HepG2 (cell line): ENCODE measurements around the gene ACE. TPM values are rescaled to one million over a fixed set of nuclear protein-coding genes. Genes with fewer than 3 reads are reported as not detected.

Source experiments
- HDAC2 ChIP-seq: sonication (generic); formaldehyde crosslinking; IDR thresholded peaks from 2 replicates; pipeline ENCODE4 v1.4.0; 2020; ENCODE audit warnings: missing genetic modification reagents
- KDM1A ChIP-seq: IDR thresholded peaks from 2 replicates; pipeline ENCODE4 v1.6.1; 2016; ENCODE audit warnings: missing compliant biosample characterization
- MXD4 ChIP-seq: IDR thresholded peaks from 2 replicates; pipeline ENCODE4 v1.6.1; 2016; ENCODE audit warnings: mild to moderate bottlenecking, missing biosample characterization, missing genetic modification reagents
- NPAS2 ChIP-seq: sonication (generic); formaldehyde crosslinking; IDR thresholded peaks from 2 replicates; pipeline ENCODE4 v1.8.0; 2022; ENCODE audit warnings: mild to moderate bottlenecking, missing genetic modification reagents, borderline replicate concordance
- PHF20 ChIP-seq: sonication (generic); formaldehyde crosslinking; IDR thresholded peaks from 2 replicates; pipeline ENCODE4 v1.5.0; 2020; ENCODE audit warnings: mild to moderate bottlenecking, missing genetic modification reagents
- RARA ChIP-seq: IDR thresholded peaks from 2 replicates; pipeline ENCODE4 v1.6.1; 2016; ENCODE audit warnings: missing genetic modification reagents, missing compliant biosample characterization
- RBAK ChIP-seq: sonication (generic); formaldehyde crosslinking; IDR thresholded peaks from 2 replicates; pipeline ENCODE4 v1.5.1; 2020; ENCODE audit warnings: mild to moderate bottlenecking, missing genetic modification reagents
- RFX3 ChIP-seq: IDR thresholded peaks from 2 replicates; pipeline ENCODE4 v1.6.1; 2016; ENCODE audit warnings: missing biosample characterization, missing genetic modification reagents
- TEAD3 ChIP-seq: optimal IDR thresholded peaks from 2 replicates; pipeline ENCODE3; 2016; ENCODE audit warnings: borderline replicate concordance
- THYN1 ChIP-seq: sonication (generic); formaldehyde crosslinking; IDR thresholded peaks from 2 replicates; pipeline ENCODE4 v1.8.1; 2023; ENCODE audit warnings: low read depth, mild to moderate bottlenecking, moderate library complexity, missing genetic modification reagents, borderline replicate concordance
- U2AF1 ChIP-seq: fragments of 200-400 bp; formaldehyde crosslinking; optimal IDR thresholded peaks from 2 replicates; pipeline ENCODE3; 2017; ENCODE audit warnings: mild to moderate bottlenecking, low read depth, low read length
- ZFP36L2 ChIP-seq: sonication (generic); formaldehyde crosslinking; IDR thresholded peaks from 2 replicates; pipeline ENCODE4 v1.4.0; 2020; ENCODE audit warnings: missing genetic modification reagents
- ZNF274 ChIP-seq: sonication (generic); formaldehyde crosslinking; IDR thresholded peaks from 2 replicates; pipeline ENCODE4 v1.5.1; 2020; ENCODE audit warnings: mild to moderate bottlenecking, missing genetic modification reagents
- ZNF30 ChIP-seq: sonication (generic); formaldehyde crosslinking; IDR thresholded peaks from 2 replicates; pipeline ENCODE4 v1.5.0; 2020; ENCODE audit warnings: mild to moderate bottlenecking, missing genetic modification reagents
- ZNF33A ChIP-seq: sonication (generic); formaldehyde crosslinking; IDR thresholded peaks from 2 replicates; pipeline ENCODE4 v1.5.1; 2020; ENCODE audit warnings: missing genetic modification reagents, mild to moderate bottlenecking, moderate library complexity, borderline replicate concordance
- ZNF354B ChIP-seq: sonication (generic); formaldehyde crosslinking; IDR thresholded peaks from 2 replicates; pipeline ENCODE4 v1.8.0; 2022; ENCODE audit warnings: mild to moderate bottlenecking, missing genetic modification reagents
- ZNF644 ChIP-seq: IDR thresholded peaks from 2 replicates; pipeline ENCODE4 v1.6.1; 2016; ENCODE audit warnings: low read depth
- ZNF773 ChIP-seq: sonication (generic); formaldehyde crosslinking; IDR thresholded peaks from 2 replicates; pipeline ENCODE4 v1.4.0; 2020; ENCODE audit warnings: missing genetic modification reagents, borderline replicate concordance
- polyA plus RNA-seq, 8 experiments: library from polyadenylated mRNA; depleted of rRNA in 3 of 8; stranded (reverse) in 7 of 8; unstranded in 1 of 8; fragments of >200 nt; fragmentation: Illumina TruSeq in 4 of 8; extraction: Trizol in 4 of 8; gene quantifications; 2 replicates each; pipeline versions ENCODE4 v1.2.1 to v1.2.3, GENCODE V29; 2011 to 2016; ENCODE audit warnings: low read depth in 4 of 8, missing spikeins in 1 of 8, mixed read lengths in 1 of 8; ENCODE audit not compliant: insufficient read depth in 1 of 8
- total RNA-seq, 5 experiments: library from RNA; depleted of rRNA; stranded (reverse); fragments of >200 nt; fragmentation: Illumina TruSeq; extraction: Trizol; gene quantifications; 2 replicates each; pipeline ENCODE4 v1.2.3, GENCODE V29; 2016; ENCODE audit warnings: low read depth in 1 of 5
- TF ChIP-seq, protein P1 (sequence below): sonication (generic); formaldehyde crosslinking; IDR thresholded peaks from 2 replicates; pipeline ENCODE4 v1.5.0; 2020; ENCODE audit warnings: mild to moderate bottlenecking, missing genetic modification reagents
- TF ChIP-seq, protein P2 (sequence below): sonication (generic); formaldehyde crosslinking; conservative IDR thresholded peaks from 2 replicates; pipeline ENCODE4 v1.4.0; 2020; ENCODE audit warnings: missing genetic modification reagents
- TF ChIP-seq, protein P3 (sequence below): sonication (generic); formaldehyde crosslinking; IDR thresholded peaks from 2 replicates; pipeline ENCODE4 v1.4.0; 2020; ENCODE audit warnings: missing genetic modification reagents

Gene ACE
- total and polyA plus RNA-seq, 2 of the 13 experiments (the other 11 are each of a cell fraction or from before 2014, with no cell fraction given): 0.08 to 0.13 TPM

DNA sequence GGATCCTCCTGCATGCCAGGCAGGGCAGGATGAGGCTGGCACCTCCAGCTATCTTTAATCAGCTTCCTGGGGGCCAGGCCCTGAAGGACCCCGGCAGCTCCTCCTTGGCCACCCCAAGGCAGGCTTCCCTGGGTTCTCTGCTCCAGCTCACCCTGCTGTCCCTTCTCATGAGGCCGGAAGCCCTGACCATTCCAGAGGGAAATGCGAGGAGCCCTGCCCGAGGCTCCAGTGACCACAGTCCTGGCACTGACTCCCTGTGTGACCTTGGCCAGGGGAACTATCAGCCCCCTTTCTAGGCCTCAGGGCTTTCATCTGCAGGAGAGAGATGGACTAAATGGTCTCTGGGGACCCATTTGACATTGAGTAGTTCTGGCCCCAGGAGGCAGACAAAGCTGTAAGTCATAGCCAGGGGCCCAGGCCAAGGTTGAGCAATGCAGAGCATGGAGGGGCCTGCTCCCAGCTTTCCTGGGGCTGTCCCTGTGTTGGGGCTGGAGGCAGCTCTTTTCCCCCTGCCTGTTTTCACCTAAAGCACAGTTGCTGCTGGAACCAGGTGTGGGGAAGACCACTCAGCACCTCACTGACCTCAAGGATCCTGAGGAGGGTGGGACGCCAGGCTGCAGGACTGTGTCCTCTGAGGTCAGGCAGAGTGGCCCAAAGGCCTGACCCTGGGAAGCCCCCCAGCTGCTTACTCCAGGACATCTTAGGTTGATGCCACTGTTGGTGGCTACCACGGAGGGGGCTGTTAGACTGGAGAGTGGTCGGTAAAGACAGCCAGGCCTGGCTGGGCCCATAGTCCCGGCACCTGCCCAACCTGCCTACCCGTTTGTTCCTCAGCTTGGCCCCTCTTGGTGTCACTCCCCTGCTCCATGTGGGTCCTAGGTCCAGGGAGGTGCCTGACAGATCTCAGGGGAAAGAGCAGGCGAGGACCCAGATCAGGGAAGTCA is 54.4 kb downstream of the ACE start (continued):
- TF ChIP-seq, protein P1, sequence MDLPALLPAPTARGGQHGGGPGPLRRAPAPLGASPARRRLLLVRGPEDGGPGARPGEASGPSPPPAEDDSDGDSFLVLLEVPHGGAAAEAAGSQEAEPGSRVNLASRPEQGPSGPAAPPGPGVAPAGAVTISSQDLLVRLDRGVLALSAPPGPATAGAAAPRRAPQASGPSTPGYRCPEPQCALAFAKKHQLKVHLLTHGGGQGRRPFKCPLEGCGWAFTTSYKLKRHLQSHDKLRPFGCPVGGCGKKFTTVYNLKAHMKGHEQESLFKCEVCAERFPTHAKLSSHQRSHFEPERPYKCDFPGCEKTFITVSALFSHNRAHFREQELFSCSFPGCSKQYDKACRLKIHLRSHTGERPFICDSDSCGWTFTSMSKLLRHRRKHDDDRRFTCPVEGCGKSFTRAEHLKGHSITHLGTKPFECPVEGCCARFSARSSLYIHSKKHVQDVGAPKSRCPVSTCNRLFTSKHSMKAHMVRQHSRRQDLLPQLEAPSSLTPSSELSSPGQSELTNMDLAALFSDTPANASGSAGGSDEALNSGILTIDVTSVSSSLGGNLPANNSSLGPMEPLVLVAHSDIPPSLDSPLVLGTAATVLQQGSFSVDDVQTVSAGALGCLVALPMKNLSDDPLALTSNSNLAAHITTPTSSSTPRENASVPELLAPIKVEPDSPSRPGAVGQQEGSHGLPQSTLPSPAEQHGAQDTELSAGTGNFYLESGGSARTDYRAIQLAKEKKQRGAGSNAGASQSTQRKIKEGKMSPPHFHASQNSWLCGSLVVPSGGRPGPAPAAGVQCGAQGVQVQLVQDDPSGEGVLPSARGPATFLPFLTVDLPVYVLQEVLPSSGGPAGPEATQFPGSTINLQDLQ (CRISPR knock-in tag): no peak
- TF ChIP-seq, protein P2, sequence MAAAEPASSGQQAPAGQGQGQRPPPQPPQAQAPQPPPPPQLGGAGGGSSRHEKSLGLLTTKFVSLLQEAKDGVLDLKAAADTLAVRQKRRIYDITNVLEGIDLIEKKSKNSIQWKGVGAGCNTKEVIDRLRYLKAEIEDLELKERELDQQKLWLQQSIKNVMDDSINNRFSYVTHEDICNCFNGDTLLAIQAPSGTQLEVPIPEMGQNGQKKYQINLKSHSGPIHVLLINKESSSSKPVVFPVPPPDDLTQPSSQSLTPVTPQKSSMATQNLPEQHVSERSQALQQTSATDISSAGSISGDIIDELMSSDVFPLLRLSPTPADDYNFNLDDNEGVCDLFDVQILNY (CRISPR knock-in tag): no peak
- no peak for TF ChIP-seq THYN1 (CRISPR knock-in tag)
- no peak; the same call in 1 of the 2 replicates for TF ChIP-seq RFX3 (CRISPR knock-in tag)
- TF ChIP-seq RBAK (CRISPR knock-in tag): 0 out of 2 replicates have a peak, but pooled peaks have one; percentile 65
- TF ChIP-seq NPAS2 (CRISPR knock-in tag): no peak
- no peak for TF ChIP-seq ZFP36L2 (CRISPR knock-in tag)
- peak; percentile 44; the same call in 1 of the 2 replicates for TF ChIP-seq MXD4 (CRISPR knock-in tag)
- no peak for TF ChIP-seq ZNF773 (CRISPR knock-in tag)
- peak; percentile 91 for TF ChIP-seq HDAC2 (CRISPR knock-in tag)
- TF ChIP-seq ZNF274: peak; percentile 52; the same call in 1 of the 2 replicates
- TF ChIP-seq ZNF354B (CRISPR knock-in tag): no peak
- TF ChIP-seq TEAD3 (CRISPR knock-in tag): peak; percentile 78
- peak; percentile 91 for TF ChIP-seq RARA
- peak; percentile 91 for TF ChIP-seq KDM1A (CRISPR knock-in tag)
- no peak for TF ChIP-seq ZNF30 (CRISPR knock-in tag)
- peak; percentile 81 for TF ChIP-seq ZNF644 (CRISPR knock-in tag)
- peak; percentile 77; the same call in 1 of the 2 replicates for TF ChIP-seq ZNF33A (CRISPR knock-in tag)
- peak; percentile 56 for TF ChIP-seq U2AF1
- TF ChIP-seq PHF20: peak; percentile 49; the same call in 1 of the 2 replicates
- TF ChIP-seq, protein P3, sequence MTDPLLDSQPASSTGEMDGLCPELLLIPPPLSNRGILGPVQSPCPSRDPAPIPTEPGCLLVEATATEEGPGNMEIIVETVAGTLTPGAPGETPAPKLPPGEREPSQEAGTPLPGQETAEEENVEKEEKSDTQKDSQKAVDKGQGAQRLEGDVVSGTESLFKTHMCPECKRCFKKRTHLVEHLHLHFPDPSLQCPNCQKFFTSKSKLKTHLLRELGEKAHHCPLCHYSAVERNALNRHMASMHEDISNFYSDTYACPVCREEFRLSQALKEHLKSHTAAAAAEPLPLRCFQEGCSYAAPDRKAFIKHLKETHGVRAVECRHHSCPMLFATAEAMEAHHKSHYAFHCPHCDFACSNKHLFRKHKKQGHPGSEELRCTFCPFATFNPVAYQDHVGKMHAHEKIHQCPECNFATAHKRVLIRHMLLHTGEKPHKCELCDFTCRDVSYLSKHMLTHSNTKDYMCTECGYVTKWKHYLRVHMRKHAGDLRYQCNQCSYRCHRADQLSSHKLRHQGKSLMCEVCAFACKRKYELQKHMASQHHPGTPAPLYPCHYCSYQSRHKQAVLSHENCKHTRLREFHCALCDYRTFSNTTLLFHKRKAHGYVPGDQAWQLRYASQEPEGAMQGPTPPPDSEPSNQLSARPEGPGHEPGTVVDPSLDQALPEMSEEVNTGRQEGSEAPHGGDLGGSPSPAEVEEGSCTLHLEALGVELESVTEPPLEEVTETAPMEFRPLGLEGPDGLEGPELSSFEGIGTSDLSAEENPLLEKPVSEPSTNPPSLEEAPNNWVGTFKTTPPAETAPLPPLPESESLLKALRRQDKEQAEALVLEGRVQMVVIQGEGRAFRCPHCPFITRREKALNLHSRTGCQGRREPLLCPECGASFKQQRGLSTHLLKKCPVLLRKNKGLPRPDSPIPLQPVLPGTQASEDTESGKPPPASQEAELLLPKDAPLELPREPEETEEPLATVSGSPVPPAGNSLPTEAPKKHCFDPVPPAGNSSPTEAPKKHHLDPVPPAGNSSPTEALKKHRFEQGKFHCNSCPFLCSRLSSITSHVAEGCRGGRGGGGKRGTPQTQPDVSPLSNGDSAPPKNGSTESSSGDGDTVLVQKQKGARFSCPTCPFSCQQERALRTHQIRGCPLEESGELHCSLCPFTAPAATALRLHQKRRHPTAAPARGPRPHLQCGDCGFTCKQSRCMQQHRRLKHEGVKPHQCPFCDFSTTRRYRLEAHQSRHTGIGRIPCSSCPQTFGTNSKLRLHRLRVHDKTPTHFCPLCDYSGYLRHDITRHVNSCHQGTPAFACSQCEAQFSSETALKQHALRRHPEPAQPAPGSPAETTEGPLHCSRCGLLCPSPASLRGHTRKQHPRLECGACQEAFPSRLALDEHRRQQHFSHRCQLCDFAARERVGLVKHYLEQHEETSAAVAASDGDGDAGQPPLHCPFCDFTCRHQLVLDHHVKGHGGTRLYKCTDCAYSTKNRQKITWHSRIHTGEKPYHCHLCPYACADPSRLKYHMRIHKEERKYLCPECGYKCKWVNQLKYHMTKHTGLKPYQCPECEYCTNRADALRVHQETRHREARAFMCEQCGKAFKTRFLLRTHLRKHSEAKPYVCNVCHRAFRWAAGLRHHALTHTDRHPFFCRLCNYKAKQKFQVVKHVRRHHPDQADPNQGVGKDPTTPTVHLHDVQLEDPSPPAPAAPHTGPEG (CRISPR knock-in tag): 0 out of 2 replicates have a peak, but pooled peaks have one; percentile 51
